GM18498 (cell line): Measurements from ENCODE around the gene IL1RAPL2.
"Not testable (repeated sequence)": the region's sequence is repeated elsewhere in the genome, so short reads cannot be mapped to it uniquely, and the experiment has no call there.

Experiments
- ATAC-seq: cut with Tn5 transposase; IDR thresholded peaks from one replicate; pipeline ENCODE4 v1.9.1; 2021; ENCODE audit warnings: mild to moderate bottlenecking, moderate library complexity; ENCODE audit not compliant: unreplicated experiment

IL1RAPL2 gene

DNA sequence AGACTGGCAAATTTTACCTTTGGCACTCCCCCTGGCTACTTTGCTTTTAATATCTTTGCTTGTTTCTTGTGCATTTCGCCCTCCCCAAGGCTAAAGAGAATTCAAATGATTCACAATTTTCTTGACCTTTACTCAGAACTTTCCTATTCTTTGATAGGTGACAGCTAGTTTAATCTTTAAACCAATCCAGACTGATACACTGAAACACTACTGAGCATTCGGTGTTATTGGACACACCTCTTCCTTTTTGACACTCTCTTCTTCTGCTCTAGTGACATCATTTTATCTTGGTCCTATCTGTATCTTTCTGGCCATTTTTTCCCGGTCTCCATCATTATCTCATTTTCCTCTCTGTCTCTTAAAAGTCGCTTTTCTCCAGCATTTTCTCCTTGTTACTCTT is 103.1 kb downstream of the IL1RAPL2 start:
- ATAC-seq, result no peak

GRCh38 chrX:104670051-104670450 is 104.1 kb downstream of the IL1RAPL2 start:
- ATAC-seq, result no peak

GRCh38 chrX:104677517-104677916 is 111.5 kb downstream of the IL1RAPL2 start:
- not testable (repeated sequence) for ATAC-seq

- no peak for ATAC-seq
These were observed 113.2 kb downstream of the IL1RAPL2 start for GRCh38 chrX:104679175-104679574.

- ATAC-seq, result no peak
These were observed 115.2 kb downstream of the IL1RAPL2 start for GRCh38 chrX:104681214-104681613.

- no peak for ATAC-seq
These were observed 118.1 kb downstream of the IL1RAPL2 start for GRCh38 chrX:104684077-104684476.

DNA sequence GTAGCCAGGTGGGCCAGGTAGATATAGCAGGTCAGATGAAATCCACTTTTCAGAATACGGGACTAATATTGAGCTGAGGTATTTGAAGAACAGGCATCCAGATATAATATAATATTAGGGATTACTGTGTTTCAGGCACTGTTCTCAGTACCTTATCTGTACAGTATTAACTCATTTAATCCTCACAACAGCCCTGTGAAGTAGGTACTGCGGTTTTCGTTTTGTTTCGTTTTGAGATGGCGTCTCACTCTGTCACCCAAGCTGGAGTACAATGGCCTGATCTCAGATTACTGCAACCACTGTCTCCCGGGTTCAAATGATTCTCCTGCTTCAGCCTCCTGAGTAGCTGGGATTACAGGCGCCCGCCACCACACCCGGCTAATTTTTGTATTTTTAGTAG is 129.6 kb downstream of the IL1RAPL2 start:
- no peak for ATAC-seq

GRCh38 chrX:104696667-104697066 is 130.7 kb downstream of the IL1RAPL2 start:
- ATAC-seq, result no peak

DNA sequence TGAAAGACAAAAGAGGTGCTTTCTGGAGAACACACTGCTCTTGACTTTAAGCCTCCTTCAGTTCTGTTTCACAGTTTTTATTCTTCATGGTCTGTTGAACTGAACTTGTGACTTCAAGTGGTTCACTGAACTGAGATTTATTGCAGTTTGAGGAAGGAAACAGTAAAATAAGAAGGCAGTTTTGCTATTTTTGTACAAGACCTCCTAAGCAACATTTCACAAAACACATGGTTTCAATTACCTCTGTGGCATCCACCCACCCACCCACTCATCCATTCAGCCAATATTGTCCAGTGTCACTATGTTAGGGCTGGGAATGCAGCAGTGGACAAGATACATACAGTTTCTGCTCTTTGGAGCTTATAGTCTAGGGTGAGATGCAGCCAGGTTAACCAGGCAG is 131.3 kb downstream of the IL1RAPL2 start:
- ATAC-seq, result no peak

DNA sequence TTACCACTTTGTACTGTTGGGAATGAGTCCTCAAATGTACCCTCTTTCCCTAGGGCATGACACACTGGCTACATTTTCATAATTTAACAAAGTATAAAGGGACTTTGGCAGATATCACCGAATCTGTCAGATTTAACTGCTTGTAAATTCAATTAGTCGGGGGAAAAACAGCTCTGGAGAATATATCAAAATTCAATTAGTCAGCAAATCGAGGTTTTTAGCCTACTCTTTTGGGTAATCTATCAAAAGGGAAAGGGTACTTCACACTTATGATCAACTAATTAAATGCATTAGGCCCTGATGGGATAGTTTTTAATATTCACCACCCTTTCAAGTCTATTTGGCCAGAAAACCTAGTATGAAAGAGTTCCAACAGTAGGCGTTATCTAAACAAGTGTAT is 141.0 kb downstream of the IL1RAPL2 start:
- ATAC-seq, result no peak

GRCh38 chrX:104707572-104707971 is 141.6 kb downstream of the IL1RAPL2 start:
- no peak for ATAC-seq

- no peak for ATAC-seq
These were observed 146.5 kb downstream of the IL1RAPL2 start for GRCh38 chrX:104712515-104712914.

GRCh38 chrX:104721854-104722253 is 155.9 kb downstream of the IL1RAPL2 start:
- no peak for ATAC-seq

GRCh38 chrX:104728456-104728855 is 162.5 kb downstream of the IL1RAPL2 start:
- ATAC-seq, result no peak

- ATAC-seq, result no peak
These were observed 176.4 kb downstream of the IL1RAPL2 start for GRCh38 chrX:104742355-104742754.

GRCh38 chrX:104745152-104745551 is 179.2 kb downstream of the IL1RAPL2 start:
- no peak for ATAC-seq

GRCh38 chrX:104749951-104750610 is 184.1 kb downstream of the IL1RAPL2 start:
- no peak for ATAC-seq

DNA sequence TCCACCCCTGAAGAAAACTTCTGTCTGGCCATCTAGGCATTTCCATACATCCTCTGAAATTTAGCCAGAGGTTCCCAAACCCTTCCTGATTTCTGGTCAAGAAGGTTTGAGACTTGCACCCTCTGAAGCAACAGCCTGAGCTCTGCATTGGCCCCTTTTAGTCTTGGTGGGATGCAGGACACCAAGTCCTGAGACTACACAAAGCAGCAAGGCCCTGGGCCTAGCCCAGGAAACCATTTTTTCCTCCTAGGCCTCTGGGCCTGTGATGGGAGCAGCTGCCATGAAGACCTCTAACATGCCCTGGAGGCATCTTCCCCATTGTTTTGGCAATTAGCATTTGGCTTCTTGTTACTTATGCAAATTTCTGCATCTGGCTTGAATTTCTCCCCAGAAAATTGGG is 196.6 kb downstream of the IL1RAPL2 start:
- ATAC-seq, result no peak

- no peak for ATAC-seq
These were observed 223.8 kb downstream of the IL1RAPL2 start for GRCh38 chrX:104789784-104790183.

DNA sequence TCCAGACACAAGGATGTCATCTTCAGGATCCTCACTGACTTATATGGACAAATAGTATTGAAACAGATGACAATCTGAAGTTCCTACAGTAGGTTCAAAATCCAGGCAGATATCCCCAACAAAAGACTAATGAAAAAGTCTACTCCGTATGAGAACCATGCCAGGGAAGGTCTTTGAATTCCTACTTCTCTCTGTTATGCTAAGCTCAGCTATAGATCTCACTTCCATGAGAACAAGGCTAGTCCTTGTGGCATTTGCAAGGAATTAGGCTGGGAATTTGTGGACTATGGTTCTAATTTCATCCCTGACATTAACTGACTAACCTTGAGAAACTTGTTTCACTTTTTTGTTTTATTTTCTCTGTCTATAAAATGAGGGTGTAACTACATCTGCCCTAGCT is 229.8 kb downstream of the IL1RAPL2 start:
- ATAC-seq, result no peak

DNA sequence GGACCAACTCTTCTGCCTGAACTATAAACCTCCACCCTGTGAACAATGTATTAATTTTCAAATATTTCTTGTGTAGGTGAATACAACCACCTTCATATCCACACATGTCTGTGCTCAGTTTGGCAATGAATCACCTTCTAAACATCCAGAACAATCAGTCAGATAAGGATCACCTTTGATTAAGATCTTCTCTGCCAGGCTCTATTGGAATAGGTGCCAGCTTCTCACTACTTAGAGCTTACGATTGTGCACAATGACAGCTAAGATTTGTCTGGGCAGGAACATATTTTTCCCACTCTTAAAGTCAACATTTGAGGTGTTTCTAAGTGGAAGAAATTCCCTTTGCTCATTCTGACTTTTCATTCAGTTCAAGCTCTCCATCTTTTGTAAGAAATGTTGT is 237.2 kb downstream of the IL1RAPL2 start:
- ATAC-seq, result no peak

- ATAC-seq, result no peak
These were observed 240.3 kb downstream of the IL1RAPL2 start for GRCh38 chrX:104806346-104806745.

- ATAC-seq, result no peak
These were observed 267.4 kb downstream of the IL1RAPL2 start for GRCh38 chrX:104833401-104833800.
